PC-3 (cell line): Measurements from ENCODE around the gene PTPRN2. TPM values are rescaled to one million over a fixed set of nuclear protein-coding genes. Genes with fewer than 3 reads are reported as not detected.

ENCODE experiments used
- ATAC-seq: fragments of 200-7000 bp; cut with Tn5 transposase; 2 replicates; pipeline ENCODE4 v1.9.1; 2020; ENCODE audit warnings: mild to moderate bottlenecking, moderate library complexity
- BruUV-seq: library from RNA; stranded (reverse); fragments of 400-500 nt; replicated peaks from 2 replicates; lab custom pipeline; 2021; lab: Mats Ljungman, UMichigan
- CTCF ChIA-PET: fragments of 300-600 bp; sonication (Branson Sonifier 250); formaldehyde crosslinking; loops from one replicate; lab custom pipeline; 2022; ENCODE audit warnings: antibody characterized with exemption; lab: Charles Lee
- POLR2A ChIA-PET: fragments of 300-600 bp; sonication (Branson Sonifier 250); formaldehyde crosslinking; loops from one replicate; lab custom pipeline; 2022; ENCODE audit warnings: antibody characterized with exemption; ENCODE audit not compliant: unreplicated experiment; lab: Charles Lee
- DNase-seq: peaks from one replicate; pipeline ENCODE4 v3.0.0-alpha.2; 2015
- H2AFZ ChIP-seq: fragments of 300-600 bp; sonication (generic); 2 replicates; pipeline ENCODE4 v1.6.0; 2016; ENCODE audit warnings: antibody characterized with exemption, low read length
- H3F3A ChIP-seq: fragments of 300-600 bp; sonication (generic); one replicate; pipeline ENCODE4 v1.6.0; 2017; ENCODE audit warnings: antibody characterized with exemption, low read length, control low read depth, mild to moderate bottlenecking; ENCODE audit not compliant: unreplicated experiment
- H3K27ac ChIP-seq: fragments of 300-600 bp; sonication (generic); 2 replicates; pipeline ENCODE4 v1.5.1; 2016; ENCODE audit warnings: mild to moderate bottlenecking, low read length
- H3K27me3 ChIP-seq: fragments of 300-600 bp; sonication (generic); 2 replicates; pipeline ENCODE4 v1.6.1; 2016; ENCODE audit warnings: low read length, mixed read lengths
- H3K36me3 ChIP-seq: fragments of 300-600 bp; sonication (generic); 2 replicates; pipeline ENCODE4 v1.6.1; 2016; ENCODE audit warnings: low read depth, mixed run types, low read length, mixed read lengths
- H3K4me1 ChIP-seq: fragments of 300-600 bp; sonication (generic); 2 replicates; pipeline ENCODE4 v1.5.1; 2016; ENCODE audit warnings: low read length; ENCODE audit not compliant: insufficient read depth
- H3K4me2 ChIP-seq: fragments of 300-600 bp; sonication (generic); 2 replicates; pipeline ENCODE4 v1.6.0; 2016; ENCODE audit warnings: low read length
- H3K4me3 ChIP-seq: fragments of 300-600 bp; sonication (generic); 2 replicates; pipeline ENCODE4 v1.5.1; 2016; ENCODE audit warnings: mild to moderate bottlenecking, low read length, mixed read lengths
- H3K79me2 ChIP-seq: fragments of 300-600 bp; sonication (generic); 2 replicates; pipeline ENCODE4 v1.6.1; 2017; ENCODE audit warnings: low read length, mixed read lengths
- H3K9ac ChIP-seq: fragments of 300-600 bp; sonication (generic); 2 replicates; pipeline ENCODE4 v1.6.0; 2016; ENCODE audit warnings: mild to moderate bottlenecking, low read length
- H3K9me2 ChIP-seq: fragments of 300-600 bp; sonication (generic); replicated peaks from 2 replicates; pipeline ENCODE4 v1.6.1; 2016; ENCODE audit warnings: mixed run types, low read length, mixed read lengths
- H3K9me3 ChIP-seq: fragments of 300-600 bp; sonication (generic); 2 replicates; pipeline ENCODE4 v1.6.1; 2016; ENCODE audit warnings: low read length, mixed read lengths
- H4K20me1 ChIP-seq: fragments of 300-600 bp; sonication (generic); 2 replicates; pipeline ENCODE4 v1.6.1; 2016; ENCODE audit warnings: low read length, mixed read lengths
- EZH2 ChIP-seq: fragments of 300-600 bp; sonication (generic); IDR thresholded peaks from one replicate; pipeline ENCODE4 v1.6.1; 2017; ENCODE audit warnings: antibody characterized with exemption, mild to moderate bottlenecking, low read length; ENCODE audit not compliant: unreplicated experiment
- EZH2phosphoT487 ChIP-seq: fragments of 300-600 bp; sonication (generic); IDR thresholded peaks from 2 replicates; pipeline ENCODE4 v1.6.1; 2018; ENCODE audit warnings: mild to moderate bottlenecking, antibody characterized with exemption, low read length, borderline replicate concordance
- intact Hi-C: fragments of 100-400 bp; cut with micrococcal nuclease; formaldehyde crosslinking; loops from 2 replicates; pipeline ENCODE4 v1.9.0; 2023
- total RNA-seq: library from RNA; depleted of rRNA; stranded (reverse); fragments of >200 nt; gene quantifications from 2 replicates; pipeline ENCODE4 v1.2.3, GENCODE V29; 2014
- TF ChIP-seq, protein P1 (sequence below): fragments of 300-600 bp; sonication (generic); conservative IDR thresholded peaks from 2 replicates; pipeline ENCODE4 v1.5.1; 2017; ENCODE audit warnings: antibody characterized with exemption, low read depth, mild to moderate bottlenecking, low read length

The PTPRN2 gene
- total RNA-seq, 1 experiment from 2014 or later, result 3.2 TPM

DNA sequence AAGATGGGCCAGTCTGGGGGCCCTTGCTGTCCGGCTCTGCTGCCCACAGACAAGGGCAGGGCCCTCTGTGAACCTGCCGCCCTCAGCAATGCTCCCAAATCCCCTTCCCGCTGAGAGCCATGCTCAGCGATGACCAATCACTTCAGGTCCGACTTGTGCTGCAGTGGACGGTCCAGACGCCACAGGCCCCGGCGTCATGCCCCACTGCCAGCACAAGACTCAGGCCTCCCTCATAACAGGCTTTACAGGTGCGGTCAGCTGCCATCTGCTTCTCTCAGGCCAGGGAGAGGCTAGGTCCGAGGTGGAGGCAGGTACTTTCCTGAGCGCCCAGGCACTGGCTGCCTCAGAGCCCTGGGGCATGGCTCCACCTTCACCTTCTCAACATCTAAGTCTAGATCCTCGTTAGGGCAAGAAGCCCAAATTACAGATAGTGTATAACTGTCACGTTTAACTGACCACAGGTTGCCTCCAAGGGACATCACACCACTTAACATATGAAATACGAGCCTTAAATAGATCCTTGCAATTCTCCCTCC is 393.2 kb downstream of the PTPRN2 start:
- Histone ChIP-seq H3K9me3 (no peaks in the 10 kb centered on the region), H3K4me2 (no peak overlapping the region), H3K27me3 (0 out of 2 replicates have a peak, but pooled peaks cover 3% of the 10 kb centered on the region), H4K20me1 (no peaks in the 10 kb centered on the region), H3K4me3 (no peak overlapping the region), H3K9me2 (no peaks in the 10 kb centered on the region), H3K4me1 (no peaks in the 10 kb centered on the region), H3K9ac (no peak overlapping the region), H3K27ac (no peak overlapping the region), H2AFZ (no peak overlapping the region), H3K79me2 (no peaks in the 10 kb centered on the region), H3K36me3 (no peaks in the 10 kb centered on the region), H3F3A (no peaks in the 10 kb centered on the region)
- POLR2A ChIA-PET, result no interaction called here
- intact Hi-C loops, result no loop called here
- CTCF ChIA-PET, result no interaction called here
- no peak for DNase-seq
- BruUV-seq, result no TSS peak
- ATAC-seq, result no peak
- TF ChIP-seq EZH2 (no peak), EZH2phosphoT487 (no peak)
- TF ChIP-seq, protein P1, sequence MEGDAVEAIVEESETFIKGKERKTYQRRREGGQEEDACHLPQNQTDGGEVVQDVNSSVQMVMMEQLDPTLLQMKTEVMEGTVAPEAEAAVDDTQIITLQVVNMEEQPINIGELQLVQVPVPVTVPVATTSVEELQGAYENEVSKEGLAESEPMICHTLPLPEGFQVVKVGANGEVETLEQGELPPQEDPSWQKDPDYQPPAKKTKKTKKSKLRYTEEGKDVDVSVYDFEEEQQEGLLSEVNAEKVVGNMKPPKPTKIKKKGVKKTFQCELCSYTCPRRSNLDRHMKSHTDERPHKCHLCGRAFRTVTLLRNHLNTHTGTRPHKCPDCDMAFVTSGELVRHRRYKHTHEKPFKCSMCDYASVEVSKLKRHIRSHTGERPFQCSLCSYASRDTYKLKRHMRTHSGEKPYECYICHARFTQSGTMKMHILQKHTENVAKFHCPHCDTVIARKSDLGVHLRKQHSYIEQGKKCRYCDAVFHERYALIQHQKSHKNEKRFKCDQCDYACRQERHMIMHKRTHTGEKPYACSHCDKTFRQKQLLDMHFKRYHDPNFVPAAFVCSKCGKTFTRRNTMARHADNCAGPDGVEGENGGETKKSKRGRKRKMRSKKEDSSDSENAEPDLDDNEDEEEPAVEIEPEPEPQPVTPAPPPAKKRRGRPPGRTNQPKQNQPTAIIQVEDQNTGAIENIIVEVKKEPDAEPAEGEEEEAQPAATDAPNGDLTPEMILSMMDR, result no peak

DNA sequence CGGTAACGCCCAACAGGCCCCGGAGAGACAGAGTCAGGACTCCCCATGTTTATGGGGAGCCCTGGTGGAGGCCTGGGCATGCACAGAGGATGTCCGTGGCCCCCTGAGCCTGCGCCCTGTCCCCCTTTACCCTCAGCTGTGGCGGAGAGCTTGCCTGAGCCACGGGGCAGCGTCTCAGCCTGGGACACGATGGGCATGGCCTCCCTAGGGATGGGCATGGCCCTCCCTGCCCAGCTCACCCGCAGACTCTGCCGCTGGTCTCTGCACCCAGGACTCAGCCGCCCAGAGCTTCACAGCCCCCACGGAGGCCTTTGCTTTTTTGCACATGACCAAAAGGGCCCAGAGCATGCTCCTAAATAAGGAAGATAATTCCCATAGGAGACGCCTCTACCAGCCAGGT is 394.2 kb downstream of the PTPRN2 start:
- no peaks in the 10 kb centered on the region for H3K36me3 ChIP-seq
- no peaks in the 10 kb centered on the region for H3F3A ChIP-seq
- no peak for DNase-seq
- no peak overlapping the region for H3K9ac ChIP-seq
- H3K9me2 ChIP-seq, result no peaks in the 10 kb centered on the region
- intact Hi-C loops, result no loop called here
- no peak for TF ChIP-seq EZH2phosphoT487
- TF ChIP-seq, protein P1, result no peak
- TF ChIP-seq EZH2, result no peak
- CTCF ChIA-PET, result no interaction called here
- POLR2A ChIA-PET, result no interaction called here
- H3K27ac ChIP-seq, result no peak overlapping the region
- no peaks in the 10 kb centered on the region for H3K9me3 ChIP-seq
- no peak for ATAC-seq
- no TSS peak for BruUV-seq
- no peak overlapping the region for H2AFZ ChIP-seq
- H3K4me2 ChIP-seq, result no peak overlapping the region
- no peaks in the 10 kb centered on the region for H4K20me1 ChIP-seq
- H3K27me3 ChIP-seq, result 0 out of 2 replicates have a peak, but pooled peaks cover 3% of the 10 kb centered on the region
- no peak overlapping the region for H3K4me3 ChIP-seq
- no peaks in the 10 kb centered on the region for H3K79me2 ChIP-seq
- H3K4me1 ChIP-seq, result no peaks in the 10 kb centered on the region

DNA sequence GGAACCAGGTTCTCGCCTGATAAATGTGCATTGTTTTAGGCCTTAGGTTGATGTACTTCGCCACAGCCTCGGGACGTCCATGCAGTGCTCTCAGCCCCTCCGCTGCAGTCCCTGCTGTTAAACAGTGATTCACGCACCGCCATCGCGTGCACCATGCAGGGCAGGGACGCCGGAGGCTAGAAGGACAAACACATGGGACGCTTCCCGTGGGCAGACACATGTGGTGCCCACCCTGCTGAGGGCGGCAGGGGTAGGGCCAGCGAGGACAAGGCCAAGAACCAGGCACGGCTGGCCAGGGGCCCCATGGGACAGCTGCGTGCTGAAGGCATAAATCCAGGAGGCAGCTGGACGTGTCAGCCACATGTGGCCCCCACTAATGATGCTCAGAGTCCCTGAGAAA is 394.7 kb downstream of the PTPRN2 start:
- H3K27me3 ChIP-seq, result 0 out of 2 replicates have a peak, but pooled peaks cover 3% of the 10 kb centered on the region
- DNase-seq (no peak), ATAC-seq (no peak)
- H4K20me1 ChIP-seq, result no peaks in the 10 kb centered on the region
- ChIA-PET CTCF (no interaction called here), POLR2A (no interaction called here)
- no peak overlapping the region for H3K9ac ChIP-seq
- H3K79me2 ChIP-seq, result no peaks in the 10 kb centered on the region
- H3K4me1 ChIP-seq, result no peaks in the 10 kb centered on the region
- no peaks in the 10 kb centered on the region for H3K9me2 ChIP-seq
- no peaks in the 10 kb centered on the region for H3F3A ChIP-seq
- no peak overlapping the region for H3K4me2 ChIP-seq
- no peak overlapping the region for H3K4me3 ChIP-seq
- TF ChIP-seq, protein P1, result no peak
- TF ChIP-seq EZH2phosphoT487 (no peak), EZH2 (no peak)
- no TSS peak for BruUV-seq
- no peaks in the 10 kb centered on the region for H3K9me3 ChIP-seq
- H3K27ac ChIP-seq, result no peak overlapping the region
- H2AFZ ChIP-seq, result no peak overlapping the region
- no peaks in the 10 kb centered on the region for H3K36me3 ChIP-seq
- intact Hi-C loops, result no loop called here
